CD4-positive, alpha-beta T cell (primary cell): Measurements from ENCODE around the gene ZIC3. TPM values are rescaled to one million over a fixed set of nuclear protein-coding genes. Genes with fewer than 3 reads are reported as not detected.
"Not testable (repeated sequence)": the region's sequence is repeated elsewhere in the genome, so short reads cannot be mapped to it uniquely, and the experiment has no call there.

Experiments used
- ATAC-seq: fragments of 200-7000 bp; cut with Tn5 transposase; one replicate; pipeline ENCODE4 v1.10.0; 2022; ENCODE audit warnings: mild to moderate bottlenecking; ENCODE audit not compliant: poor library complexity
- CTCF ChIA-PET: fragments of 350-600 bp; sonication (Branson Sonifier 250); formaldehyde crosslinking; loops from one replicate; lab custom pipeline; 2021; ENCODE audit warnings: antibody characterized with exemption, inconsistent platforms; lab: Charles Lee
- POLR2A ChIA-PET: fragments of 350-600 bp; sonication (Branson Sonifier 250); formaldehyde crosslinking; loops from one replicate; lab custom pipeline; 2021; ENCODE audit warnings: antibody characterized with exemption, inconsistent platforms; lab: Charles Lee
- DNase-seq, 14 experiments: peaks; one replicate each; pipeline ENCODE4 v3.0.0-alpha.2; 2013 to 2020; ENCODE audit warnings: mixed read lengths in 2 of 14
- H3K27ac ChIP-seq, 2 donors: one replicate each; pipeline versions ENCODE4 v1.5.1 to v1.7.0; 2013; ENCODE audit warnings: low read length in 2 of 2, low read depth in 1 of 2, mild to moderate bottlenecking in 1 of 2
- H3K27me3 ChIP-seq, 2 experiments: 1 replicate in 1 of 2; 2 replicates in 1 of 2; pipeline versions ENCODE4 v1.6.1 to v1.7.0; 2013; ENCODE audit warnings: low read length in 2 of 2, control low read depth in 1 of 2, mild to moderate bottlenecking in 1 of 2, moderate library complexity in 1 of 2; ENCODE audit not compliant: insufficient read depth in 2 of 2, control insufficient read depth in 1 of 2
- H3K36me3 ChIP-seq: one replicate; pipeline ENCODE4 v1.6.1; 2013; ENCODE audit warnings: low read length, control low read depth; ENCODE audit not compliant: insufficient read depth
- H3K4me1 ChIP-seq: one replicate; pipeline ENCODE4 v1.6.1; 2013; ENCODE audit warnings: low read length, control low read depth; ENCODE audit not compliant: insufficient read depth
- H3K4me3 ChIP-seq: one replicate; pipeline ENCODE4 v1.5.1; 2013; ENCODE audit warnings: mild to moderate bottlenecking, low read length, moderate library complexity
- H3K9me3 ChIP-seq, 2 experiments: 1 replicate in 1 of 2; 2 replicates in 1 of 2; pipeline versions ENCODE4 v1.6.1 to v1.7.0; 2013; ENCODE audit warnings: low read length in 2 of 2, mild to moderate bottlenecking in 2 of 2, control low read depth in 1 of 2, moderate library complexity in 1 of 2; ENCODE audit not compliant: control insufficient read depth in 1 of 2, insufficient read depth in 1 of 2
- H3K27ac Mint-ChIP-seq: one replicate; pipeline ENCODE4 v1.8.0; 2020; ENCODE audit warnings: mixed read lengths
- H3K27me3 Mint-ChIP-seq: one replicate; pipeline ENCODE4 v1.8.0; 2021; ENCODE audit warnings: mixed read lengths
- H3K36me3 Mint-ChIP-seq: one replicate; pipeline ENCODE4 v1.8.0; 2021; ENCODE audit warnings: low read depth, mixed read lengths
- H3K4me1 Mint-ChIP-seq: one replicate; pipeline ENCODE4 v1.8.0; 2021; ENCODE audit warnings: low read depth, mixed read lengths
- H3K4me3 Mint-ChIP-seq: one replicate; pipeline ENCODE4 v1.8.0; 2020; ENCODE audit warnings: mild to moderate bottlenecking, mixed read lengths
- H3K9me3 Mint-ChIP-seq: one replicate; pipeline ENCODE4 v1.8.0; 2020; ENCODE audit warnings: mixed read lengths
- CTCF ChIP-seq: fragments of 200-600 bp; IDR thresholded peaks from one replicate; pipeline ENCODE4 v1.8.0; 2022; ENCODE audit warnings: antibody characterized with exemption, mild to moderate bottlenecking
- intact Hi-C, 2 experiments: fragments of 100-400 bp; cut with DNase I in 1 of 2; cut with micrococcal nuclease in 1 of 2; formaldehyde crosslinking; loops; one replicate each; pipeline versions ENCODE4 v1.15.1 to v1.9.0; 2023 to 2025; cut with DNase I, micrococcal nuclease
- total RNA-seq, 174 experiments: library from RNA in 2 of 174; stranded (reverse) in 2 of 174; gene quantifications; one replicate each; pipeline ENCODE4 v1.2.3 and lab custom pipeline; 2021 to 2026

The ZIC3 gene
- total RNA-seq, 2 experiments from 2014 or later: not detected

GRCh38 chrX:137549851-137550664 is 15.9 kb upstream of the ZIC3 start:
- no peaks in the 10 kb centered on the region for H3K9me3 Mint-ChIP-seq
- Histone ChIP-seq H3K4me1 (peaks cover 3% of the 10 kb centered on the region), H3K27me3 (peaks cover 29 to 52% of the 10 kb centered on the region in 2 experiments), H3K4me3 (no peak overlapping the region), H3K36me3 (no peaks in the 10 kb centered on the region), H3K9me3 (peaks cover 0 to 21% of the 10 kb centered on the region in 2 experiments), H3K27ac (no peak overlapping the region)
- peaks cover 15% of the 10 kb centered on the region for H3K4me1 Mint-ChIP-seq
- CTCF ChIA-PET: no interaction called here
- H3K27me3 Mint-ChIP-seq: peaks cover 44% of the 10 kb centered on the region
- ATAC-seq: no peak
- H3K4me3 Mint-ChIP-seq: peak overlapping the region; percentile 15
- DNase-seq: no peak
- TF ChIP-seq CTCF: no peak
- H3K27ac Mint-ChIP-seq: no peak overlapping the region
- POLR2A ChIA-PET: no interaction called here
- intact Hi-C loops: no loop called here
- no peaks in the 10 kb centered on the region for H3K36me3 Mint-ChIP-seq

GRCh38 chrX:137550665-137551261 is 15.2 kb upstream of the ZIC3 start:
- POLR2A ChIA-PET: no interaction called here
- peaks cover 0 to 18% of the 10 kb centered on the region in 2 experiments for H3K9me3 ChIP-seq
- CTCF ChIA-PET: no interaction called here
- peaks cover 15% of the 10 kb centered on the region for H3K4me1 Mint-ChIP-seq
- ATAC-seq (no peak), DNase-seq (no peak)
- H3K36me3 ChIP-seq: no peaks in the 10 kb centered on the region
- peaks cover 3% of the 10 kb centered on the region for H3K4me1 ChIP-seq
- no peak overlapping the region for H3K4me3 ChIP-seq
- H3K27me3 ChIP-seq: peaks cover 24 to 47% of the 10 kb centered on the region in 2 experiments
- no peak for TF ChIP-seq CTCF
- intact Hi-C loops: no loop called here
- no peak overlapping the region for H3K27ac Mint-ChIP-seq
- H3K27me3 Mint-ChIP-seq: peaks cover 40% of the 10 kb centered on the region
- no peaks in the 10 kb centered on the region for H3K9me3 Mint-ChIP-seq
- no peak overlapping the region for H3K4me3 Mint-ChIP-seq
- no peaks in the 10 kb centered on the region for H3K36me3 Mint-ChIP-seq
- H3K27ac ChIP-seq: no peak overlapping the region

GRCh38 chrX:137552098-137552497 is 13.8 kb upstream of the ZIC3 start:
- H3K9me3 ChIP-seq: peaks cover 0 to 16% of the 10 kb centered on the region in 2 experiments
- H3K27ac ChIP-seq, CTCF ChIA-PET, H3K4me1 ChIP-seq, DNase-seq, H3K36me3 ChIP-seq, H3K36me3 Mint-ChIP-seq, ATAC-seq, POLR2A ChIA-PET, H3K27ac Mint-ChIP-seq, H3K9me3 Mint-ChIP-seq, H3K4me3 ChIP-seq, H3K4me3 Mint-ChIP-seq, intact Hi-C loops: not testable (repeated sequence)
- H3K27me3 Mint-ChIP-seq: peaks cover 35% of the 10 kb centered on the region
- H3K4me1 Mint-ChIP-seq: peaks cover 15% of the 10 kb centered on the region
- H3K27me3 ChIP-seq: peaks cover 21 to 34% of the 10 kb centered on the region in 2 experiments
